DMS53 treated with DMSO at 0.1 percent for 48 hours (cell line): ENCODE data around the gene FAM216A.

ENCODE experiments used
- DNase-seq: peaks from one replicate; lab custom pipeline; 2025; ENCODE audit not compliant: unreplicated experiment; lab: John Stamatoyannopoulos, UW

The FAM216A gene

GRCh38 chr12:110538869-110539622, 70.4 kb downstream of the FAM216A start:
- DNase-seq, result no peak
